Neural crest cell (in vitro differentiated cells): ENCODE data around the gene VSIG10. TPM values are rescaled to one million over a fixed set of nuclear protein-coding genes. Genes with fewer than 3 reads are reported as not detected.
A peak's percentile ranks its signal among the peaks of the same experiment; 100 is the strongest.

Experiments used
- DNase-seq: peaks from one replicate; pipeline ENCODE4 v3.0.0; 2021; ENCODE audit warnings: low read depth, mixed read lengths, low spot score
- H3K27ac Mint-ChIP-seq: one replicate; pipeline ENCODE4 v1.8.0; 2021; ENCODE audit warnings: mild to moderate bottlenecking, mixed read lengths; ENCODE audit not compliant: unreplicated experiment
- H3K27me3 Mint-ChIP-seq: 2 replicates; pipeline ENCODE4 v1.8.0; 2021; ENCODE audit warnings: low read depth, mild to moderate bottlenecking, mixed read lengths
- H3K36me3 Mint-ChIP-seq: 2 replicates; pipeline ENCODE4 v1.8.0; 2021; ENCODE audit warnings: low read depth, mild to moderate bottlenecking, mixed read lengths
- H3K4me1 Mint-ChIP-seq: 2 replicates; pipeline ENCODE4 v1.8.0; 2021; ENCODE audit warnings: mixed read lengths
- H3K4me3 Mint-ChIP-seq: one replicate; pipeline ENCODE4 v1.8.0; 2021; ENCODE audit warnings: mild to moderate bottlenecking, mixed read lengths
- H3K9me3 Mint-ChIP-seq: 2 replicates; pipeline ENCODE4 v1.8.0; 2021; ENCODE audit warnings: mixed read lengths
- CTCF ChIP-seq: fragments of 200-600 bp; sonication (generic); conservative IDR thresholded peaks from 2 replicates; pipeline ENCODE4 v1.5.0; 2021; ENCODE audit warnings: antibody characterized with exemption, mild to moderate bottlenecking
- total RNA-seq: library from RNA; stranded (reverse); gene quantifications from 2 replicates; pipeline ENCODE4 v1.2.1, GENCODE V29; 2021

Gene VSIG10
- total RNA-seq, 1 donor from 2014 or later = 26.8 TPM

- H3K4me3 Mint-ChIP-seq = no peak overlapping the region
- H3K27ac Mint-ChIP-seq = no peak overlapping the region
- H3K4me1 Mint-ChIP-seq = peaks cover 14% of the 10 kb centered on the region
Observed at GRCh38 chr12:118122264-118122663, 18.5 kb upstream of the VSIG10 start.

GRCh38 chr12:118120579-118121363, 17.0 kb upstream of the VSIG10 start:
- Mint-ChIP-seq H3K36me3 (peaks cover 5% of the 10 kb centered on the region), H3K27me3 (no peaks in the 10 kb centered on the region), H3K27ac (no peak overlapping the region), H3K4me1 (peaks cover 14% of the 10 kb centered on the region), H3K4me3 (no peak overlapping the region), H3K9me3 (no peaks in the 10 kb centered on the region)
- peak; percentile 60 for DNase-seq
- TF ChIP-seq CTCF = peak; percentile 82

More at GRCh38 chr12:118122264-118122663, 18.5 kb upstream of the VSIG10 start:
- TF ChIP-seq CTCF = no peak
- Mint-ChIP-seq H3K9me3 (no peaks in the 10 kb centered on the region), H3K36me3 (no peaks in the 10 kb centered on the region), H3K27me3 (no peaks in the 10 kb centered on the region)
- DNase-seq = no peak

GRCh38 chr12:118119449-118119879, 15.7 kb upstream of the VSIG10 start:
- Mint-ChIP-seq H3K4me1 (peaks cover 14% of the 10 kb centered on the region), H3K27me3 (no peaks in the 10 kb centered on the region), H3K27ac (no peak overlapping the region), H3K4me3 (no peak overlapping the region), H3K36me3 (peaks cover 7% of the 10 kb centered on the region), H3K9me3 (peaks cover 2% of the 10 kb centered on the region)
- no peak for DNase-seq
- TF ChIP-seq CTCF = no peak

- Mint-ChIP-seq H3K36me3 (no peaks in the 10 kb centered on the region), H3K27me3 (no peaks in the 10 kb centered on the region), H3K27ac (no peak overlapping the region), H3K9me3 (no peaks in the 10 kb centered on the region), H3K4me3 (no peak overlapping the region), H3K4me1 (peaks cover 5% of the 10 kb centered on the region)
- DNase-seq = no peak
- no peak for TF ChIP-seq CTCF
Observed at GRCh38 chr12:118109088-118109487, 5.3 kb upstream of the VSIG10 start.

GRCh38 chr12:118107694-118108093, 3.9 kb upstream of the VSIG10 start:
- Mint-ChIP-seq H3K4me1 (peaks cover 10% of the 10 kb centered on the region), H3K4me3 (no peak overlapping the region), H3K27me3 (peaks cover 2% of the 10 kb centered on the region), H3K9me3 (no peaks in the 10 kb centered on the region), H3K36me3 (no peaks in the 10 kb centered on the region), H3K27ac (no peak overlapping the region)
- no peak for DNase-seq
- TF ChIP-seq CTCF = no peak
